Measurements from ENCODE around the gene KNSTRN. TPM values are rescaled to one million over a fixed set of nuclear protein-coding genes. Genes with fewer than 3 reads are reported as not detected.

The KNSTRN gene
- total RNA-seq, 1 donor from 2014 or later, result 27.3 TPM

DNA sequence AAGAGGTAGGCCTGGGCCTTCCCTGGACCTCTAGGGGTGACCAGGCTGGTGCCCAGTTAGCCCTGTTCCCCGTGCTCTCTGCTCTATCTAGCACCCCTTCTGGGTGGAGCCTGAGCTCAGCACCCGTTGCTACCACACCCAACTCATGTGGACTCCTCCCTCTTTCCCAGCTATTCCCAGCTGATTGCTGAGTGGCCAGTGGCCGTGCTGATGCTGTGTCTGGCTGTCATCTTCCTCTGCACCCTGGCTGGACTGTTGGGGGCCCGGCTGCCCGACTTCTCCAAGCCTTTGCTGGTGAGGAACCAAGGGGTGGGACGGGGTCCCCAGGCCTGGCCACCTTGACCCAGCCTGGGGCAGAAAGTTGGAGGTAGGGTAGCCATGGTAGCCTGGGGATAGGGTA, 18.3 kb upstream of the KNSTRN start:
- Mint-ChIP-seq H3K4me1 (ENCODE audit: unreplicated experiment) (peaks cover 6% of the 10 kb centered on the region), H3K27ac (ENCODE audit: unreplicated experiment) (no peak overlapping the region), H3K9me3 (ENCODE audit: unreplicated experiment) (no peaks in the 10 kb centered on the region), H3K27me3 (ENCODE audit: unreplicated experiment) (peaks cover 6% of the 10 kb centered on the region), H3K4me3 (ENCODE audit: unreplicated experiment) (no peak overlapping the region), H3K36me3 (ENCODE audit: unreplicated experiment) (no peaks in the 10 kb centered on the region)
- no peak for DNase-seq (ENCODE audit: extremely low spot score, unreplicated experiment)
- TF ChIP-seq, protein P1, sequence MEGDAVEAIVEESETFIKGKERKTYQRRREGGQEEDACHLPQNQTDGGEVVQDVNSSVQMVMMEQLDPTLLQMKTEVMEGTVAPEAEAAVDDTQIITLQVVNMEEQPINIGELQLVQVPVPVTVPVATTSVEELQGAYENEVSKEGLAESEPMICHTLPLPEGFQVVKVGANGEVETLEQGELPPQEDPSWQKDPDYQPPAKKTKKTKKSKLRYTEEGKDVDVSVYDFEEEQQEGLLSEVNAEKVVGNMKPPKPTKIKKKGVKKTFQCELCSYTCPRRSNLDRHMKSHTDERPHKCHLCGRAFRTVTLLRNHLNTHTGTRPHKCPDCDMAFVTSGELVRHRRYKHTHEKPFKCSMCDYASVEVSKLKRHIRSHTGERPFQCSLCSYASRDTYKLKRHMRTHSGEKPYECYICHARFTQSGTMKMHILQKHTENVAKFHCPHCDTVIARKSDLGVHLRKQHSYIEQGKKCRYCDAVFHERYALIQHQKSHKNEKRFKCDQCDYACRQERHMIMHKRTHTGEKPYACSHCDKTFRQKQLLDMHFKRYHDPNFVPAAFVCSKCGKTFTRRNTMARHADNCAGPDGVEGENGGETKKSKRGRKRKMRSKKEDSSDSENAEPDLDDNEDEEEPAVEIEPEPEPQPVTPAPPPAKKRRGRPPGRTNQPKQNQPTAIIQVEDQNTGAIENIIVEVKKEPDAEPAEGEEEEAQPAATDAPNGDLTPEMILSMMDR (IDR thresholded peaks at IDR 0.05), result no peak

DNA sequence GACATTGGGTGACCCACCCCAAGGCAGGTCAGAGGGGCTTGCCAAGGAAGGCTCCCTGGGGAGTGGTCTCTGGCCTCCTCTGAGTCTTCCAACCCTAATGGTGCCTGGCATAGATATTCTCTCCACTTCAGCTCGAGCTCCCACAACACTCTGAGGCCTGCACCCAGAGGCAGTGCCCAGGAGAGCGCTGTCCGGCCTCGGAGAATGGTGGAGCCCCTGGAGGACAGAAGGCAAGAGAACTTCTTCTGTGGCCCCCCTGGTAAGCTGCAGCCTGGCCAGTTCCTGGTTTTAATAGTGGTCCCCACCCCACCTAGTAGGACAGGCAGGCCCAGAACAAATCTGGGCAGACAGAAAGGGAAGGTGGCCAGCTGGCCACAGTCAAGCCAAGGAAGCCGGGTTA, 17.5 kb upstream of the KNSTRN start:
- H3K4me1 Mint-ChIP-seq (ENCODE audit: unreplicated experiment), result peaks cover 6% of the 10 kb centered on the region
- H3K9me3 Mint-ChIP-seq (ENCODE audit: unreplicated experiment), result no peaks in the 10 kb centered on the region
- no peak for DNase-seq (ENCODE audit: extremely low spot score, unreplicated experiment)
- H3K27me3 Mint-ChIP-seq (ENCODE audit: unreplicated experiment), result peaks cover 6% of the 10 kb centered on the region
- no peaks in the 10 kb centered on the region for H3K36me3 Mint-ChIP-seq (ENCODE audit: unreplicated experiment)
- no peak overlapping the region for H3K27ac Mint-ChIP-seq (ENCODE audit: unreplicated experiment)
- TF ChIP-seq, protein P1 (IDR thresholded peaks at IDR 0.05), result no peak
- no peak overlapping the region for H3K4me3 Mint-ChIP-seq (ENCODE audit: unreplicated experiment)

DNA sequence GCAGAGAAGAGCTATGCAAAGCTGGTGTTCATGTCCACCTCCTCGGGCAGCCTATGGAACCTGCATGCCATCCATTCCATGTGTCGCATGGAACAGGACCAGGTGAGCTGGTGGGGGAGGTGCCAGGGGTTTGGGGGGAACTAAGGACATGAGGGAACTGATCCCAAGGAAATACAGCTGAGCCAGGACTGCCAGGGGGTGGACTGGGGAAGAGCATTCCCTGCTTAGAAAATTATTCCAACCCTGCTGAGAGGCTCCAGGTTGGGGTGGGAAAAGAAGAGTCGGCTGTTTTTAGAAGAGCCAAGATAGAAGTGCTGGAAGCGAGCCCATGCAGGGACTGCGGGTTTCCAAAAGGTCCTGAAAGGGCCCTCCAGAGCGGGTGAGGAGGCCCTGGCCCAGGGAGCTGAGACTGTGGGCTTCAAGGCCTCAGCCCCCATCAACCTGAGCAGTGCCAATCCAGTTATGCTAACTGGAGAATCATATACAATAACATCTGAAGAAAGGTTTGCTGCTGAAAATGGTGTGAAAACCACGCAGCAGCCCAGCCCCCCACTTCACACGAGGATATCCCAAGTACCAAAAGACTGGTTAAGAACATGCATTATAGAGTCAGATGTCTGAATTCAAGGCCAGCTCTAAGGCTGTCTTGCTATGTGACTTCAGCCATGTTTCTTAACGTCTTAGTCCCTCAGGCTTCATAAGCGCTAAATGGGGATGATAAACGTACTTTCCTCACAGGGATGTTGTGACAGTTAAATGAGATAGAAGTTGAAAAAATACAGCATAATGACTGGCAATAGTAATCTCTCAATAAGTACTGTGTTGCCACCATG, 16.7 kb upstream of the KNSTRN start:
- Mint-ChIP-seq H3K36me3 (ENCODE audit: unreplicated experiment) (no peaks in the 10 kb centered on the region), H3K27ac (ENCODE audit: unreplicated experiment) (no peak overlapping the region), H3K27me3 (ENCODE audit: unreplicated experiment) (no peaks in the 10 kb centered on the region), H3K9me3 (ENCODE audit: unreplicated experiment) (no peaks in the 10 kb centered on the region), H3K4me1 (ENCODE audit: unreplicated experiment) (peaks cover 6% of the 10 kb centered on the region), H3K4me3 (ENCODE audit: unreplicated experiment) (no peak overlapping the region)
- TF ChIP-seq, protein P1 (IDR thresholded peaks at IDR 0.05), result no peak
- DNase-seq (ENCODE audit: extremely low spot score, unreplicated experiment), result no peak

DNA sequence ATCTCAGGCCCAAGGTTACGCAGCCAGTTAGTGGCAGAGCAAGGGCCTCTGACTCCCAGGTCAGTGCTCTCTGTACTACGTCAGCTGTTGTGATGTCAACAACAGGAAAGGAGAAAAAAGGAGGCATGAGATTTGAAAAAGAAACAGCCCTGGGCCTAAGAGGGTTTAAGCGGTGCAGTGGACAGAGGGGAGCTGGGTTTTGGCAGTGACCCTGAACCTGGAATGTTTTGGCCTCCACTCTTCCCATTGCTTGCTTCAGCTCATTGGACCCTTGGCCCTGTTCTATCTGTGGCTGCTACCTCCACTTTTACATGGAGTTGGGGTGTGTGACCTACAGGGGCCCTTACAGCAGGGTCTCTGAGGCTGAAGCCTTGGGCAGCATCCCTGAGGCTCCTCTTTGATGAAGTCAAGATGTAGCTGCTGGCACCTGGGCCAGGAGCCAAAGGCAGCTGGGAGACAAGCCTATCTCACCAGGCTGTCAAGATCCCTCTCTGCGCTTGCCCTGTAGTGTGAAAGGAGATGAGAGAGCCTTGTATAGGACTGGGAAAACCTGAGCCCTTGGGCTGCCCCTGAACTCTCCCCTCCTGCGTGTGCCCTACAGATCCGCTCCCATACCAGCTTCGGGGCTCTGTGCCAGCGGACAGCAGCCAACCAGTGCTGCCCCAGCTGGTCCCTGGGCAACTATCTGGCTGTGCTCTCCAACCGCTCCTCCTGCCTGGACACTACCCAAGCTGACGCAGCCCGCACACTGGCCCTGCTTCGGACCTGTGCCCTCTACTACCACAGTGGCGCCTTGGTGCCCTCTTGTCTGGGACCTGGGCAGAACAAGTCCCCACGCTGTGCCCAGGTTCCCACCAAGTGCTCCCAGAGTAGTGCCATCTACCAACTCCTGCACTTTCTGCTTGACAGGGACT, 15.8 kb upstream of the KNSTRN start:
- no peak for DNase-seq (ENCODE audit: extremely low spot score, unreplicated experiment)
- Mint-ChIP-seq H3K36me3 (ENCODE audit: unreplicated experiment) (no peaks in the 10 kb centered on the region), H3K27ac (ENCODE audit: unreplicated experiment) (no peak overlapping the region), H3K9me3 (ENCODE audit: unreplicated experiment) (no peaks in the 10 kb centered on the region), H3K27me3 (ENCODE audit: unreplicated experiment) (no peaks in the 10 kb centered on the region), H3K4me3 (ENCODE audit: unreplicated experiment) (no peak overlapping the region), H3K4me1 (ENCODE audit: unreplicated experiment) (peaks cover 6% of the 10 kb centered on the region)
- TF ChIP-seq, protein P1 (IDR thresholded peaks at IDR 0.05), result no peak

DNA sequence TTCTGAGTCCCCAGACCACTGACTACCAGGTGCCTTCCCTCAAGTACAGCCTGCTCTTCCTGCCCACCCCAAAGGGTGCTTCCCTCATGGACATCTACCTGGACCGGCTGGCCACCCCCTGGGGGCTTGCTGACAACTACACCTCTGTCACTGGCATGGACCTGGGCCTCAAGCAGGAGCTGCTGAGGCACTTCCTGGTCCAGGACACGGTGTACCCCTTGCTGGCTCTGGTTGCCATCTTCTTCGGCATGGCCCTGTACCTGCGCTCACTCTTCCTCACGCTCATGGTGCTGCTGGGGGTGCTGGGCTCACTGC, 15.2 kb upstream of the KNSTRN start:
- Mint-ChIP-seq H3K27me3 (ENCODE audit: unreplicated experiment) (no peaks in the 10 kb centered on the region), H3K36me3 (ENCODE audit: unreplicated experiment) (no peaks in the 10 kb centered on the region), H3K27ac (ENCODE audit: unreplicated experiment) (no peak overlapping the region), H3K9me3 (ENCODE audit: unreplicated experiment) (no peaks in the 10 kb centered on the region), H3K4me3 (ENCODE audit: unreplicated experiment) (no peak overlapping the region), H3K4me1 (ENCODE audit: unreplicated experiment) (peaks cover 9% of the 10 kb centered on the region)
- TF ChIP-seq, protein P1 (IDR thresholded peaks at IDR 0.05), result no peak
- no peak for DNase-seq (ENCODE audit: extremely low spot score, unreplicated experiment)
